G401 (cell line): ENCODE results near the gene PCTP. TPM values are rescaled to one million over a fixed set of nuclear protein-coding genes. Genes with fewer than 3 reads are reported as not detected.

Experiments used
- total RNA-seq: library from RNA; depleted of rRNA; stranded (reverse); fragments of >200 nt; shearing (Covaris generic); gene quantifications from 2 replicates; pipeline ENCODE4 v1.2.3, GENCODE V29; 2014; rRNA removed

Gene PCTP
- total RNA-seq, 1 experiment from 2014 or later: 18.1 TPM

Other genes starting within 250 kb of the PCTP start
- not detected in 2 replicates for gene SMIM36, start 239.6 kb upstream of the PCTP start, total RNA-seq
- gene TMEM100, start 28.2 kb upstream of the PCTP start, total RNA-seq: 0.49 TPM in 1 of 2 replicates, not detected in the other